ENCODE results near the gene SLC25A44.

DNA sequence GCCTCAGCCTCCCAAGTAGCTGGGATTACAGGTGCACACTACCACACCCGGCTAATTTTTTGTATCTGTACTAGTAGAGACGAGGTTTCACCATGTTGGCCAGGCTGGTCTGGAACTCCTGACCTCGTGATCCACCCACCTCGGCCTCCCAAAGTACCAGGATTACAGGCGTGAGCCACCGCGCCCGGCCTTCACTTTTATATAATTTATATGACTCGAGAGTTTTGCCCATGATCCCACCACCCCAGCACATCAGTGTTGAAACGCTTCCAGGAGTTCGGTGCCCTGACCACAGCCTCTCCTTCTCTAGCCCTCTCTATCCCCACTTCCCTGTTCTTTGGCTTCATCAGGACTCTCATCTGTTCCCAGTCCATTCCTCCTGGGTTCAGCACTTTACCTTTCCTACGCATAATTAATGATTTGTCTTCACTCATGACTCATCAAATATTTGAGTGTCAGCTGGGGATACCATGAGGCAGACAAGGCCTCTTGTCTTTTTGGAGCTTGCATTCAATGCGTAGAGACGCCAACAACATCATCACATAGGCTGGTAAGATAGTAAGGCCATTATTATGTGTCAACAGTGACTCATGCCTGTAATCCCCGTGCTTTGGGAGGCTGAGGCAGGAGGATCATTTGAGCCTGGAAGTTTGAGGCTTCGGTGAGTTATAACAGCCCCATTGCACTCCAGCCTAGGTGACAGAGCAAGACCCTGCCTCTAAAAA lies 20.3 kb downstream of the SLC25A44 start:
- TF ChIP-seq YY1 (IDR thresholded peaks at IDR 0.05; ENCODE audit: insufficient read depth, insufficient read length) (no peak), SUZ12 (IDR thresholded peaks at IDR 0.05; ENCODE audit: extremely low read depth, insufficient read depth, insufficient read length) (no peak)
